C4-2B (cell line): ENCODE results near the gene ZBTB7B.
"Not testable (repeated sequence)": the region's sequence is repeated elsewhere in the genome, so short reads cannot be mapped to it uniquely, and the experiment has no call there.

Experiments
- H3K27ac ChIP-seq: fragments of 450-650 bp; 2 replicates; pipeline ENCODE4 v1.5.1; 2017
- ZFX ChIP-seq: fragments of 450-650 bp; IDR thresholded peaks from 2 replicates; pipeline ENCODE4 v1.6.1; 2017
- TF ChIP-seq, protein P1 (sequence below): fragments of 450-650 bp; conservative IDR thresholded peaks from 2 replicates; pipeline ENCODE4 v1.5.1; 2017; ENCODE audit warnings: mild to moderate bottlenecking

The ZBTB7B gene

DNA sequence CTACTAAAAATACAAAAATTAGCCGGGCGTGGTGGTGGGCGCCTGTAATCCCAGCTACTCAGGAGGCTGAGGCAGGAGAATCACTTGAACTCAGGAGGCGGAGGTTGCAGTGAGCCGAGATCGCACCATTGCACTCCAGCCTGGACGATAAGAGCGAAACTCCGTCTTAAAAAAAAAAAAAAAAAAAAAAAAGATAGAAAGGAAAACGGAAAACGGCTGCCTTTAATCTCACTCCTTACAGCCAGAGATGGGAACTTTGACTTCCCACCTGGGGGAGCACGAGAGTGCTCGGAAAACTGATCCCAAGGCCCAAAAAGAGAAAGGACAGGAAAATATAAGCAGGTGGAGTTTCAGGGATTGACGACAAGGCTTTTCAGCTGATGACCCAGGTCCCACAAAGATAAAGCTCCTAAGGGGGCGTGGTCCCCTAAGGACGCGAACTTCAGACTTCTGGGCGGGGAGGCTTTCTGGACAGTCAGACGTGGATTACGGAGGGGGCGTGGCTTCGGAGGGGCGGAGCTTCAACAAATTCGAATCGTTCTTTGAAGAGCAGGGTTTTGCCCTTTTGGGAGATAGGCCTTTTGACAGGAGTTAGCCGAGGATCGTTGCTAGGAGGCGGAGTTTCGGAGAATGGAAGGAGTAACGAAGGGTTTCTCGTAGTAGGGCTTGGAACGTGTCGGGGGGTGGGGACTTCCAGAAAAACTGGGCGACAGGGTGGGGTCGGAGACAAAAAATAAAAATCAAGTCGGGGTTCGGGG, 29.1 kb upstream of the ZBTB7B start:
- TF ChIP-seq, protein P1, sequence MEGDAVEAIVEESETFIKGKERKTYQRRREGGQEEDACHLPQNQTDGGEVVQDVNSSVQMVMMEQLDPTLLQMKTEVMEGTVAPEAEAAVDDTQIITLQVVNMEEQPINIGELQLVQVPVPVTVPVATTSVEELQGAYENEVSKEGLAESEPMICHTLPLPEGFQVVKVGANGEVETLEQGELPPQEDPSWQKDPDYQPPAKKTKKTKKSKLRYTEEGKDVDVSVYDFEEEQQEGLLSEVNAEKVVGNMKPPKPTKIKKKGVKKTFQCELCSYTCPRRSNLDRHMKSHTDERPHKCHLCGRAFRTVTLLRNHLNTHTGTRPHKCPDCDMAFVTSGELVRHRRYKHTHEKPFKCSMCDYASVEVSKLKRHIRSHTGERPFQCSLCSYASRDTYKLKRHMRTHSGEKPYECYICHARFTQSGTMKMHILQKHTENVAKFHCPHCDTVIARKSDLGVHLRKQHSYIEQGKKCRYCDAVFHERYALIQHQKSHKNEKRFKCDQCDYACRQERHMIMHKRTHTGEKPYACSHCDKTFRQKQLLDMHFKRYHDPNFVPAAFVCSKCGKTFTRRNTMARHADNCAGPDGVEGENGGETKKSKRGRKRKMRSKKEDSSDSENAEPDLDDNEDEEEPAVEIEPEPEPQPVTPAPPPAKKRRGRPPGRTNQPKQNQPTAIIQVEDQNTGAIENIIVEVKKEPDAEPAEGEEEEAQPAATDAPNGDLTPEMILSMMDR, result no peak
- no peak for TF ChIP-seq ZFX
- peak overlapping the region; percentile 84 for H3K27ac ChIP-seq

DNA sequence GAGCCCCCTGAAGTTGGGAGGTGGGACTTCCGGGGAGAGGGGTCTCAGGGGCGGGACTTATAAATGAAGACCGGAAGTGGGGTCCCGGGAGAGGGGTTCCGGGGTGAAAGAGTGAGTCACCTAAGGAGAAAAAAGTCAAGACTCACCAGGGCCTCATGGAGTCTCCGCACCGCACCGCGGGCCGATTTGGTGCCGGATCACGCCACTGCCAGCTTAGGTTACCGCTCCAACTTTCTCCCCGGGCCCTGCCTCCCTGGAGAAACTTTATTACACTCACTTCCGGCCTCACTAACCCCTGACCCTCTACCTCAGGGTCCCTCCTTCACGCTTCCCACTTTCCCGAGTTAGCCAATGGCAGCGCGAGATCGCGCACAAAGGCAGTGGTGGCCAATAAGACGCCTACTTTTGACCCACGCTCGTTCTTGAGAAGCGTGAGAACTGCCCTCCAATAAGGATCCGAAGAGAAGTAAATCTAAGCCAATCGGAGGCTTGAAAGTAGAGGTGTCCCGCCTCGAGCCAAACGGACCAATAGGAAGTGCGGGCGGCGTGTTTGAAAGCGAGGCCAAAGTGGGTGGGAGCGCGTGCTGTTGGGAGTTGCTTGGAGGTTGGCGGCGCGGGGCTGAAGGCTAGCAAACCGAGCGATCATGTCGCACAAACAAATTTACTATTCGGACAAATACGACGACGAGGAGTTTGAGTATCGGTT, 28.3 kb upstream of the ZBTB7B start, which contains the start of gene CKS1B:
TSS of gene CKS1B (plus strand) at position 580 of the 706 bp plus-strand sequence. CDS start at position 645, 65 bp downstream.
- peak within 1 kb of the TSS; percentile 84 for H3K27ac ChIP-seq
- no peak for TF ChIP-seq ZFX
- TF ChIP-seq, protein P1, result no peak

DNA sequence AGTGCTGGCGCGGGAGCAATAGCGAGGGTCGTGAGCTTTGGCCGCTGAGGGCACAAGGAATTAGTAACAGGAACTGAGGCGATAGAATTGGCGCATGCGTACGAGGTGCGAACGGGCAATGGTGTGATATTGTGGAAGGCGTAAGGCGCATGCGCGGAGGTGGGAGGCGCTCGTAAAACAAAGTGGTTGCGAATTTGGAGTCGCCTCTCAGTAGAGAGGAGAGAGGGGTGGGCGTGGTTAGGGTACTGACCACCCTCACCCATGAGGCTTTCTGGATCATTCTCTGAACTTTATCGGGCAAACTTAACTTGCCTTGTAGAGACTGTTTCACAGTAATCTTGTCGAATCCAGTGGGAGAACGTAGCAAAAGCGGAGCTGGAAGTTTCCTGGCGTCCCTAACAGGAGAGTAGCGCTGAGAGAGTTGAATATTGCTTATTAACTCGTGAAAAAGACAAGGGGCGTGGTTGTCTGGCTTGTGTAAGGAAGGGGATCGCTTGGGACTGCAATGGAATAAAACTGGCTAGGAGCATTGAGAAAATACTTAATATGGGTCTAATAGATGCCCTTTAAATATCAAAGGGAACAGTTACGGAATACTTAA, 27.7 kb upstream of the ZBTB7B start:
- TF ChIP-seq, protein P1, result no peak
- TF ChIP-seq ZFX, result no peak
- H3K27ac ChIP-seq, result peak overlapping the region; percentile 84

DNA sequence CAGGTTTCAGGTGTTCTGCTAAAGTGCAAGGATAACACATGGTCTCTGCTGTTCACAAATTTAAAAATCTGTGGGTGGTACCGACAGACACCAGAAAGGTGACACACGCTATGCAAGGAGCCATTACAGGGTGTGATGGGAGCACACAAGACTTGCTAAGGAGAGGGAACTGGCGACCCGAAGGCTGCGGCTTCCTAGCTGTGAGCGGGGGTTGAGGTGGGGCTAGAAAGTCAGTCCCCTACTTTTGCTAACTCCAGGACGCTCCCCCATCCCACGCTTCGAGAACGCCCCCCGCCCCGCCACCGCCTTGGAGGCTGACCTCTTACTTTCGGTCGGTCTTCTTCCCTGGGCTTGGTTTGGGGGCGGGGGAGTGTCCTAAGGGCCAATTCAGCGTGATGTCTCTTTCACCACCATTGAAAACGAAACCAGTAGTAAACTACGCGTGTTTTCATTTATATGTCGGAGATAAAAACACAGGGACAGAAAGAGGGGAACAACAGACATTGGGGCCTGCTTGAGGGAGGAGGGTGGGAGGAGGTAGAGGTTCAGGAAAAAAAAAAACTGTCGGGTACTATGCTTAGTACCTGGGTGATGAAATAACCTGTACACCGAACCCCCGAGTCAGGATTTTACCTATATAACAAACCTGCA, 27.1 kb upstream of the ZBTB7B start:
- TF ChIP-seq, protein P1, result no peak
- no peak for TF ChIP-seq ZFX
- peak overlapping the region; percentile 84 for H3K27ac ChIP-seq

DNA sequence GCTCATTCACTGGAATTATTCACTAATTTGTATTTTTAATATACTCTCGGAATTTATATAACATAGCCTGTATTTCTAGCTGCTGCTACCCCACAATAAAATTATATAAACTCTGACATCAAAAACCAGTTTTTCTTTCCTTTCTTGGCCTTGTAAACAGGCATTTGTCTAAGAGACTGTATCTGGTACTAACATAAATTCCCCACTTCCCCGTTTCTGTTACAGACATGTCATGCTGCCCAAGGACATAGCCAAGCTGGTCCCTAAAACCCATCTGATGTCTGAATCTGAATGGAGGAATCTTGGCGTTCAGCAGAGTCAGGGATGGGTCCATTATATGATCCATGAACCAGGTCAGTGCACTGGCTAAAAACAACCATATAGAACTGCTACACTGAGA, 24.8 kb upstream of the ZBTB7B start:
- H3K27ac ChIP-seq, result not testable (repeated sequence)

DNA sequence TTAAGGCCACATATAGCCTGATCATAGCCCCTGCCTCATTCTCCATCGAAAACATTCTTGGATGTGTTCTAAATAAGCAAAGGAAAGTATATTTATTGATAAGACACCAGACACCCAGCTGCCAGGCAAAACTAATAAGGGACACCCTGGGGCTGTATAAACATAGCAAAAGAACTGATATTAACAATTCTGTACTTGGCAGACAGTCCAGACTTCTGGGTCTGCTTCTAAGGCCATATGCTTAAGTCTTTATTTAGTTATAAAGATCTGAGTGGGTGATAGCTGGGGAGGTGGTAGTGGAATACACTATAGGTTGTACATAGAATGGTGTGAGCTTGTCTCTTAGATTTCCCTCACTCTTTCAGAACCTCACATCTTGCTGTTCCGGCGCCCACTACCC, 24.2 kb upstream of the ZBTB7B start:
- TF ChIP-seq ZFX, result no peak
- TF ChIP-seq, protein P1, result no peak
- H3K27ac ChIP-seq, result no peak overlapping the region

DNA sequence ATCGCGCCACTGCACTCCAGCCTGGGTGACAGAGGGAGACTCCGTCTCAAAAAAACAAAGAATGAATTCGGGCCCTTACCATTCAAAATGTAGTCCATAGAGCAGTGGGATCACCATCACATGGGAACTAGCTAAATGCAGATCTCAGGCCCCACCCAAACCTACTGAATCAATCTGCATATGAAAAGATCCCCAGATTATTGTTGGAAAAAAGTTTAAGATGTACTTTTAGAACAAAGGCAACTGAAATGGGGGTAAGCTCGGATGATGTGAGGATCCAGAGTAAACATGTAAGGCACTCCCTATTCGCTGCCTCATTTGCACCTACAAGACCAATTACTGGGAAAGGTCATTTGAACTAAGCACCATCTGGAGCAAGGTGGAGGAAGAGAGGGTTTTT, 20.3 kb upstream of the ZBTB7B start:
- H3K27ac ChIP-seq, result peak overlapping the region; percentile 82

More for the DNA sequence above, 20.3 kb upstream of the ZBTB7B start:
- TF ChIP-seq, protein P1, result no peak
- no peak for TF ChIP-seq ZFX
